K562 (cell line): ENCODE results near the gene ALDH9A1.

Experiments used
- CTCF ChIP-seq, 3 experiments: IDR thresholded peaks in 2 of 3; conservative IDR thresholded peaks in 1 of 3; 2 replicates each; pipeline ENCODE4 v1.5.1; 2011 to 2012; ENCODE audit warnings: low read length in 3 of 3, mild to moderate bottlenecking in 3 of 3, control low read depth in 2 of 3, improper control_type of control experiment in 1 of 3, inconsistent platforms in 1 of 3, low read depth in 1 of 3, mixed read lengths in 1 of 3, moderate library complexity in 1 of 3; ENCODE audit not compliant: insufficient read depth in 2 of 3
- FOXA1 ChIP-seq: fragments of 450-650 bp; IDR thresholded peaks from 2 replicates; pipeline ENCODE4 v1.6.1; 2016; ENCODE audit warnings: mild to moderate bottlenecking, borderline replicate concordance
- NCOA2 ChIP-seq, 2 experiments: fragments of 450-650 bp; IDR thresholded peaks; 2 replicates each; pipeline ENCODE4 v1.6.1; 2018; ENCODE audit warnings: mild to moderate bottlenecking in 2 of 2, moderate library complexity in 1 of 2; ENCODE audit not compliant: partially characterized antibody in 2 of 2

GRCh38 chr1:165659581-165659895 is 38.8 kb downstream of the ALDH9A1 start:
- no peak for TF ChIP-seq FOXA1
- TF ChIP-seq NCOA2 (IDR thresholded peaks at IDR 0.05; ENCODE audit: partially characterized antibody in 2 of 2): no peak
- TF ChIP-seq CTCF (IDR thresholded peaks at IDR 0.05 in 2 of 3, conservative IDR thresholded peaks at IDR 0.05 in 1 of 3; ENCODE audit: insufficient read depth in 2 of 3, low read depth in 1 of 3, low read length in 3 of 3): no peak
